Measurements from ENCODE around the gene TM4SF4.

The TM4SF4 gene

DNA sequence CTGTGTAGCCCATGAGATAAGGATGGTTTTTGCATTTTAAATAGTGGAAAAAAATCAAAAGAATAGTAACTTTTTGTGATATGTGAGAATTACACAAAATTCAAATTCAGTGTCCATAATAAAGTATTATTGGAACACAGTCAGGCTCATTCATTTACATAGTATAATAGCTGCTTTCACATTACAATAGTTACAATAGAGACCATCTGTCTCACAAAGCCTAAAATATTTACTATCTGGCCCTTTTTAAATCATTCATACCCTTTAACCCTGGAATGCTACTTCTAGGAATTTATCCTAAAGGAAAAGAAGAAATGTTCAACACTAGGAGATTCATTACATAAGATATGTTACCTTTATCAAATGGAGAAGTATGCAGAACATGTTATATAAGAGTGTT is 35.5 kb upstream of the TM4SF4 start:
- Histone ChIP-seq H3K27me3 (ENCODE audit: low read length) (no peaks in the 10 kb centered on the region), H3K4me2 (ENCODE audit: low read depth, low read length, poor library complexity, severe bottlenecking) (no peak overlapping the region), H3K9ac (ENCODE audit: low read length) (no peak overlapping the region), H3K79me2 (ENCODE audit: insufficient read depth, low read length) (no peaks in the 10 kb centered on the region), H3K9me2 (replicated peaks; ENCODE audit: insufficient read depth, low read length) (no peaks in the 10 kb centered on the region), H3F3A (ENCODE audit: insufficient read depth) (no peaks in the 10 kb centered on the region), H3K36me3 (ENCODE audit: low read length) (no peaks in the 10 kb centered on the region), H2AFZ (ENCODE audit: low read depth, low read length, severe bottlenecking) (no peak overlapping the region), H3K4me3 (ENCODE audit: insufficient read depth, low read length, poor library complexity, severe bottlenecking) (no peak overlapping the region), H3K9me3 (ENCODE audit: insufficient read depth, low read length) (no peaks in the 10 kb centered on the region), H3K27ac (ENCODE audit: low read depth, low read length) (no peak overlapping the region), H4K20me1 (ENCODE audit: low read depth, low read length) (no peaks in the 10 kb centered on the region)
- TF ChIP-seq, protein P1, sequence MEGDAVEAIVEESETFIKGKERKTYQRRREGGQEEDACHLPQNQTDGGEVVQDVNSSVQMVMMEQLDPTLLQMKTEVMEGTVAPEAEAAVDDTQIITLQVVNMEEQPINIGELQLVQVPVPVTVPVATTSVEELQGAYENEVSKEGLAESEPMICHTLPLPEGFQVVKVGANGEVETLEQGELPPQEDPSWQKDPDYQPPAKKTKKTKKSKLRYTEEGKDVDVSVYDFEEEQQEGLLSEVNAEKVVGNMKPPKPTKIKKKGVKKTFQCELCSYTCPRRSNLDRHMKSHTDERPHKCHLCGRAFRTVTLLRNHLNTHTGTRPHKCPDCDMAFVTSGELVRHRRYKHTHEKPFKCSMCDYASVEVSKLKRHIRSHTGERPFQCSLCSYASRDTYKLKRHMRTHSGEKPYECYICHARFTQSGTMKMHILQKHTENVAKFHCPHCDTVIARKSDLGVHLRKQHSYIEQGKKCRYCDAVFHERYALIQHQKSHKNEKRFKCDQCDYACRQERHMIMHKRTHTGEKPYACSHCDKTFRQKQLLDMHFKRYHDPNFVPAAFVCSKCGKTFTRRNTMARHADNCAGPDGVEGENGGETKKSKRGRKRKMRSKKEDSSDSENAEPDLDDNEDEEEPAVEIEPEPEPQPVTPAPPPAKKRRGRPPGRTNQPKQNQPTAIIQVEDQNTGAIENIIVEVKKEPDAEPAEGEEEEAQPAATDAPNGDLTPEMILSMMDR (IDR thresholded peaks at IDR 0.05; ENCODE audit: insufficient read depth, low read length, poor library complexity, severe bottlenecking), result no peak
- TF ChIP-seq EZH2phosphoT487 (conservative IDR thresholded peaks at IDR 0.05; ENCODE audit: low read length), result no peak

DNA sequence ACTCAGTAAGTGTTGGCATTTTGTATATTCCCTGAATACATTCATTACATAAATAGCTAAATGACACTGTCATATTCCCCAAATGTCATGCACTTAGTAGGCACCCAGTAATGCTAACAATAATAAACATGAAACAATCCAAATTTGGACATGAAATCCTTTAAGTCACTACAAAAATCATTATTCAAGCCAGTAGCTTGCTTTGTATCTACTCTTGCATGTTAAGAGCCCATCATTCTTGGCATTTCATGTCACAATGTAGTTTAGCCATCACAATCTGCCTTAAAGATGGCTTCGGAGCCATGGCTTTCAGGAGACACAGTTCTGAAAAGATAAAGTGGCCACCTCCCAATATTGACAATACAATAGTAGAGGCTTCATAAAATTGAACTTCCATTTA is 32.9 kb upstream of the TM4SF4 start:
- Histone ChIP-seq H3K27ac (ENCODE audit: low read depth, low read length) (no peak overlapping the region), H3K9ac (ENCODE audit: low read length) (no peak overlapping the region), H3K27me3 (ENCODE audit: low read length) (no peaks in the 10 kb centered on the region), H3K79me2 (ENCODE audit: insufficient read depth, low read length) (no peaks in the 10 kb centered on the region), H3F3A (ENCODE audit: insufficient read depth) (no peaks in the 10 kb centered on the region), H4K20me1 (ENCODE audit: low read depth, low read length) (no peaks in the 10 kb centered on the region), H2AFZ (ENCODE audit: low read depth, low read length, severe bottlenecking) (no peak overlapping the region), H3K4me2 (ENCODE audit: low read depth, low read length, poor library complexity, severe bottlenecking) (no peak overlapping the region), H3K4me3 (ENCODE audit: insufficient read depth, low read length, poor library complexity, severe bottlenecking) (no peak overlapping the region), H3K9me2 (replicated peaks; ENCODE audit: insufficient read depth, low read length) (no peaks in the 10 kb centered on the region), H3K36me3 (ENCODE audit: low read length) (no peaks in the 10 kb centered on the region), H3K9me3 (ENCODE audit: insufficient read depth, low read length) (no peaks in the 10 kb centered on the region)
- TF ChIP-seq, protein P1 (IDR thresholded peaks at IDR 0.05; ENCODE audit: insufficient read depth, low read length, poor library complexity, severe bottlenecking), result no peak
- no peak for TF ChIP-seq EZH2phosphoT487 (conservative IDR thresholded peaks at IDR 0.05; ENCODE audit: low read length)

DNA sequence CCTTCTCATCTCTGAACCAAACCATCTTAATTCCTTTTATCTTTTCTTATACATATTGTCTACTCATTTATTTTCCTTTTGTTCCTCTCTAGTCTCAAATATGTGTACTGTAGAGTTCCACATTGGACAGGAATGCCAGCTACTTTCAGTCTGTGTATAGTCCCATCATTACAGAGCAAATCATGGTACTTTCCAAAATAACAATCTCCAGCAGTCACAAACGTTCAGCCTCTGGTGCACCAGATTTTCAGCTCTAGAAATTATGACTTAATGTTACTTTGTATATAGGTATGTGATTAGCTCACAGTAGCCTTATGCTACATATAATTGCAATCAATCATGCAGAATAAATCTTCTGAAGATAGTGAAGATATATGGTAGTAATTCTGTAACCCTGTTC is 32.5 kb upstream of the TM4SF4 start:
- Histone ChIP-seq H3K27me3 (ENCODE audit: low read length) (no peaks in the 10 kb centered on the region), H4K20me1 (ENCODE audit: low read depth, low read length) (no peaks in the 10 kb centered on the region), H3K36me3 (ENCODE audit: low read length) (no peaks in the 10 kb centered on the region), H3K9me3 (ENCODE audit: insufficient read depth, low read length) (no peaks in the 10 kb centered on the region), H3K79me2 (ENCODE audit: insufficient read depth, low read length) (no peaks in the 10 kb centered on the region), H3K27ac (ENCODE audit: low read depth, low read length) (no peak overlapping the region), H3K4me2 (ENCODE audit: low read depth, low read length, poor library complexity, severe bottlenecking) (no peak overlapping the region), H2AFZ (ENCODE audit: low read depth, low read length, severe bottlenecking) (no peak overlapping the region), H3K9me2 (replicated peaks; ENCODE audit: insufficient read depth, low read length) (no peaks in the 10 kb centered on the region), H3K9ac (ENCODE audit: low read length) (no peak overlapping the region), H3K4me3 (ENCODE audit: insufficient read depth, low read length, poor library complexity, severe bottlenecking) (no peak overlapping the region), H3F3A (ENCODE audit: insufficient read depth) (no peaks in the 10 kb centered on the region)
- TF ChIP-seq, protein P1 (IDR thresholded peaks at IDR 0.05; ENCODE audit: insufficient read depth, low read length, poor library complexity, severe bottlenecking), result no peak
- no peak for TF ChIP-seq EZH2phosphoT487 (conservative IDR thresholded peaks at IDR 0.05; ENCODE audit: low read length)

All from SU-DHL-6 (cell line).